ENCODE data around the gene ZNF831.

DNA sequence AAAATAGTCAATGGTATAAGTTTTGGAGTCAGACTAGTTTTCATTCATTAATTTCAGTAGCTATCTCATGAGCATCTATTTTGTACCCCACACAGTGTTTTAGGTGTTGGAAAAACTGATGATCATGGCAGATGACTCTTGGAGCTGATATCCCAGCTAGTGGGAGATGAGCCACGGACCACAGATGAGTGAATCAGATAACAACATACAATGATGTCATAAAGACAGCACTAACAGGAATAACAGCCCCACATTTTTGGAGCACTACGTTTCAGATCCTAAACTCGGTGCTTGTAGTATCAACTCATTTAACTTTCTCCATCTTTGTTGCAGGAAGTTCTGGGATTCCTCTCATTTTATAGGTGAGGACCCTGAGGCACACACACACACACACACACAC lies 69.0 kb downstream of the ZNF831 start:
- TF ChIP-seq, protein P1, sequence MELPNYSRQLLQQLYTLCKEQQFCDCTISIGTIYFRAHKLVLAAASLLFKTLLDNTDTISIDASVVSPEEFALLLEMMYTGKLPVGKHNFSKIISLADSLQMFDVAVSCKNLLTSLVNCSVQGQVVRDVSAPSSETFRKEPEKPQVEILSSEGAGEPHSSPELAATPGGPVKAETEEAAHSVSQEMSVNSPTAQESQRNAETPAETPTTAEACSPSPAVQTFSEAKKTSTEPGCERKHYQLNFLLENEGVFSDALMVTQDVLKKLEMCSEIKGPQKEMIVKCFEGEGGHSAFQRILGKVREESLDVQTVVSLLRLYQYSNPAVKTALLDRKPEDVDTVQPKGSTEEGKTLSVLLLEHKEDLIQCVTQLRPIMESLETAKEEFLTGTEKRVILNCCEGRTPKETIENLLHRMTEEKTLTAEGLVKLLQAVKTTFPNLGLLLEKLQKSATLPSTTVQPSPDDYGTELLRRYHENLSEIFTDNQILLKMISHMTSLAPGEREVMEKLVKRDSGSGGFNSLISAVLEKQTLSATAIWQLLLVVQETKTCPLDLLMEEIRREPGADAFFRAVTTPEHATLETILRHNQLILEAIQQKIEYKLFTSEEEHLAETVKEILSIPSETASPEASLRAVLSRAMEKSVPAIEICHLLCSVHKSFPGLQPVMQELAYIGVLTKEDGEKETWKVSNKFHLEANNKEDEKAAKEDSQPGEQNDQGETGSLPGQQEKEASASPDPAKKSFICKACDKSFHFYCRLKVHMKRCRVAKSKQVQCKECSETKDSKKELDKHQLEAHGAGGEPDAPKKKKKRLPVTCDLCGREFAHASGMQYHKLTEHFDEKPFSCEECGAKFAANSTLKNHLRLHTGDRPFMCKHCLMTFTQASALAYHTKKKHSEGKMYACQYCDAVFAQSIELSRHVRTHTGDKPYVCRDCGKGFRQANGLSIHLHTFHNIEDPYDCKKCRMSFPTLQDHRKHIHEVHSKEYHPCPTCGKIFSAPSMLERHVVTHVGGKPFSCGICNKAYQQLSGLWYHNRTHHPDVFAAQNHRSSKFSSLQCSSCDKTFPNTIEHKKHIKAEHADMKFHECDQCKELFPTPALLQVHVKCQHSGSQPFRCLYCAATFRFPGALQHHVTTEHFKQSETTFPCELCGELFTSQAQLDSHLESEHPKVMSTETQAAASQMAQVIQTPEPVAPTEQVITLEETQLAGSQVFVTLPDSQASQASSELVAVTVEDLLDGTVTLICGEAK (IDR thresholded peaks at IDR 0.05; ENCODE audit: borderline replicate concordance), result no peak
- TF ChIP-seq EP300 (IDR thresholded peaks at IDR 0.05; ENCODE audit: borderline replicate concordance in 1 of 2, control insufficient read depth in 1 of 2, low read depth in 2 of 2, low read length in 2 of 2), result no peak
- TF ChIP-seq, protein P2, sequence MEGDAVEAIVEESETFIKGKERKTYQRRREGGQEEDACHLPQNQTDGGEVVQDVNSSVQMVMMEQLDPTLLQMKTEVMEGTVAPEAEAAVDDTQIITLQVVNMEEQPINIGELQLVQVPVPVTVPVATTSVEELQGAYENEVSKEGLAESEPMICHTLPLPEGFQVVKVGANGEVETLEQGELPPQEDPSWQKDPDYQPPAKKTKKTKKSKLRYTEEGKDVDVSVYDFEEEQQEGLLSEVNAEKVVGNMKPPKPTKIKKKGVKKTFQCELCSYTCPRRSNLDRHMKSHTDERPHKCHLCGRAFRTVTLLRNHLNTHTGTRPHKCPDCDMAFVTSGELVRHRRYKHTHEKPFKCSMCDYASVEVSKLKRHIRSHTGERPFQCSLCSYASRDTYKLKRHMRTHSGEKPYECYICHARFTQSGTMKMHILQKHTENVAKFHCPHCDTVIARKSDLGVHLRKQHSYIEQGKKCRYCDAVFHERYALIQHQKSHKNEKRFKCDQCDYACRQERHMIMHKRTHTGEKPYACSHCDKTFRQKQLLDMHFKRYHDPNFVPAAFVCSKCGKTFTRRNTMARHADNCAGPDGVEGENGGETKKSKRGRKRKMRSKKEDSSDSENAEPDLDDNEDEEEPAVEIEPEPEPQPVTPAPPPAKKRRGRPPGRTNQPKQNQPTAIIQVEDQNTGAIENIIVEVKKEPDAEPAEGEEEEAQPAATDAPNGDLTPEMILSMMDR (IDR thresholded peaks at IDR 0.05 in 2 of 3, conservative IDR thresholded peaks at IDR 0.05 in 1 of 3; ENCODE audit: control insufficient read depth in 2 of 3, extremely low read depth in 1 of 3, insufficient read depth in 1 of 3, low read depth in 3 of 3, low read length in 3 of 3), result no peak
- no peak for TF ChIP-seq DPF2 (IDR thresholded peaks at IDR 0.05)
- no peak for TF ChIP-seq HDAC2 (IDR thresholded peaks at IDR 0.05)
- no peak for TF ChIP-seq TBL1XR1 (IDR thresholded peaks at IDR 0.05; ENCODE audit: low read depth, low read length)
- TF ChIP-seq SRF (IDR thresholded peaks at IDR 0.05; ENCODE audit: low read depth in 2 of 2, low read length in 2 of 2), result no peak
- TF ChIP-seq TAF1 (IDR thresholded peaks at IDR 0.05; ENCODE audit: borderline replicate concordance, low read depth, low read length), result no peak
- no peak for TF ChIP-seq POLR2A (IDR thresholded peaks at IDR 0.05; ENCODE audit: low read depth, low read length)
- no peak for TF ChIP-seq EZH2 (IDR thresholded peaks at IDR 0.05; ENCODE audit: borderline replicate concordance, control insufficient read depth, low read depth, low read length)
- TF ChIP-seq, protein P3, sequence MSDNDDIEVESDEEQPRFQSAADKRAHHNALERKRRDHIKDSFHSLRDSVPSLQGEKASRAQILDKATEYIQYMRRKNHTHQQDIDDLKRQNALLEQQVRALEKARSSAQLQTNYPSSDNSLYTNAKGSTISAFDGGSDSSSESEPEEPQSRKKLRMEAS (IDR thresholded peaks at IDR 0.05; ENCODE audit: low read depth, low read length), result no peak
- no peak for TF ChIP-seq ZNF274 (IDR thresholded peaks at IDR 0.05; ENCODE audit: insufficient read depth, insufficient read length)
- TF ChIP-seq SMARCA5 (IDR thresholded peaks at IDR 0.05), result no peak
- no peak for TF ChIP-seq SP1 (IDR thresholded peaks at IDR 0.05; ENCODE audit: low read depth, low read length)

Measured in GM12878 (cell line).